Right ventricle myocardium superior (tissue), 1 donor: ENCODE data around the gene PLEKHA1. TPM values are rescaled to one million over a fixed set of nuclear protein-coding genes. Genes with fewer than 3 reads are reported as not detected.

ENCODE experiments used
- microRNA-seq: library from miRNA; unstranded; fragments of <30 nt; microRNA quantifications from one replicate; pipeline ENCODE4 v1.2.0, GENCODE V29; 2020
- total RNA-seq: library from RNA; stranded (reverse); fragmentation: NEBNext Ultra II Directional; extraction: Animal tissue kit (Norgen Biotek cat#: 25700); gene quantifications from one replicate; pipeline ENCODE4 v1.2.1, GENCODE V29; 2021
- donor health status: DM: no; HTN: yes; CAD: no; lungs with severe emphysema.

The PLEKHA1 gene
- total RNA-seq, 1 donor from 2014 or later: 74.4 TPM

Small RNAs within 50 kb of the gene (microRNA-seq; reads per million reads assigned to microRNA genes)
- 2.3 reads per million for gene MIR3941

Other genes with a start within 250 kb of the PLEKHA1 start
- gene BTBD16, start 103.4 kb upstream of the PLEKHA1 start, total RNA-seq: not detected
- not detected for gene ARMS2, start 79.9 kb downstream of the PLEKHA1 start, total RNA-seq
- 40.9 TPM for gene HTRA1, start 86.8 kb downstream of the PLEKHA1 start, total RNA-seq
- not detected for gene DMBT1, start 186.0 kb downstream of the PLEKHA1 start, total RNA-seq